Neutrophil (primary cell): ENCODE results near the gene CFAP410.

Source experiments
- H3K27ac ChIP-seq: fragments of 200-600 bp; sonication (generic); 2 replicates; pipeline ENCODE4 v1.5.1; 2016; ENCODE audit warnings: mild to moderate bottlenecking, moderate library complexity
- H3K27me3 ChIP-seq: fragments of 200-600 bp; sonication (generic); 2 replicates; pipeline ENCODE4 v1.6.0; 2016; ENCODE audit warnings: mild to moderate bottlenecking
- H3K36me3 ChIP-seq: fragments of 200-600 bp; sonication (generic); 2 replicates; pipeline ENCODE4 v1.5.1; 2017
- H3K4me1 ChIP-seq, 2 experiments: fragments of 200-600 bp in 1 of 2; sonication (generic) in 1 of 2; 1 replicate in 1 of 2; 2 replicates in 1 of 2; pipeline versions ENCODE4 v1.5.1 to v1.6.1; 2013 to 2016; ENCODE audit warnings: low read depth in 1 of 2, low read length in 1 of 2, mild to moderate bottlenecking in 1 of 2, moderate library complexity in 1 of 2; ENCODE audit not compliant: control insufficient read depth in 1 of 2, insufficient read depth in 1 of 2
- H3K4me3 ChIP-seq, 2 experiments: fragments of 200-600 bp in 1 of 2; sonication (generic) in 1 of 2; 1 replicate in 1 of 2; 2 replicates in 1 of 2; pipeline ENCODE4 v1.5.1; 2013 to 2016; ENCODE audit warnings: low read depth in 1 of 2, low read length in 1 of 2, mild to moderate bottlenecking in 1 of 2, moderate library complexity in 1 of 2
- H3K9me3 ChIP-seq: fragments of 200-600 bp; sonication (generic); 2 replicates; pipeline ENCODE4 v1.5.1; 2016
- CTCF ChIP-seq: fragments of 200-600 bp; sonication (generic); IDR thresholded peaks from 2 replicates; pipeline ENCODE4 v1.5.1; 2016; ENCODE audit warnings: antibody characterized with exemption

The CFAP410 gene

GRCh38 chr21:44380876-44381275, 41.7 kb upstream of the CFAP410 start:
- Histone ChIP-seq H3K36me3 (peaks cover 67% of the 10 kb centered on the region), H3K27me3 (no peaks in the 10 kb centered on the region), H3K9me3 (peaks cover 4% of the 10 kb centered on the region), H3K27ac (no peak overlapping the region), H3K4me1 (peaks cover 14 to 18% of the 10 kb centered on the region in 2 experiments), H3K4me3 (no peak overlapping the region)
- no peak for TF ChIP-seq CTCF

GRCh38 chr21:44379991-44380865, 41.0 kb upstream of the CFAP410 start:
- Histone ChIP-seq H3K36me3 (peaks cover 67% of the 10 kb centered on the region), H3K9me3 (peaks cover 4% of the 10 kb centered on the region), H3K4me3 (no peak overlapping the region), H3K27ac (no peak overlapping the region), H3K27me3 (no peaks in the 10 kb centered on the region), H3K4me1 (peaks cover 21 to 24% of the 10 kb centered on the region in 2 experiments)
- TF ChIP-seq CTCF = no peak

- H3K27ac ChIP-seq = no peak overlapping the region
- H3K27me3 ChIP-seq = no peaks in the 10 kb centered on the region
- H3K4me3 ChIP-seq = no peak overlapping the region
- peaks cover 67% of the 10 kb centered on the region for H3K36me3 ChIP-seq
- no peak for TF ChIP-seq CTCF
- H3K9me3 ChIP-seq = peaks cover 4% of the 10 kb centered on the region
- H3K4me1 ChIP-seq = peaks cover 28 to 32% of the 10 kb centered on the region in 2 experiments
These were observed 40.3 kb upstream of the CFAP410 start for GRCh38 chr21:44379515-44379848.

- H3K4me3 ChIP-seq = no peak overlapping the region
- no peak overlapping the region for H3K27ac ChIP-seq
- H3K27me3 ChIP-seq = no peaks in the 10 kb centered on the region
- H3K4me1 ChIP-seq = peaks cover 34 to 38% of the 10 kb centered on the region in 2 experiments
- TF ChIP-seq CTCF = no peak
- H3K9me3 ChIP-seq = no peaks in the 10 kb centered on the region
- peaks cover 61% of the 10 kb centered on the region for H3K36me3 ChIP-seq
These were observed 39.7 kb upstream of the CFAP410 start for GRCh38 chr21:44378646-44379514.

GRCh38 chr21:44377922-44378645, 38.9 kb upstream of the CFAP410 start:
- H3K9me3 ChIP-seq = no peaks in the 10 kb centered on the region
- no peak overlapping the region for H3K4me3 ChIP-seq
- peaks cover 41 to 46% of the 10 kb centered on the region in 2 experiments for H3K4me1 ChIP-seq
- H3K27me3 ChIP-seq = no peaks in the 10 kb centered on the region
- TF ChIP-seq CTCF = no peak
- H3K36me3 ChIP-seq = peaks cover 57% of the 10 kb centered on the region
- H3K27ac ChIP-seq = no peak overlapping the region
